ENCODE results near the gene ARHGAP30.

ARHGAP30 gene

DNA sequence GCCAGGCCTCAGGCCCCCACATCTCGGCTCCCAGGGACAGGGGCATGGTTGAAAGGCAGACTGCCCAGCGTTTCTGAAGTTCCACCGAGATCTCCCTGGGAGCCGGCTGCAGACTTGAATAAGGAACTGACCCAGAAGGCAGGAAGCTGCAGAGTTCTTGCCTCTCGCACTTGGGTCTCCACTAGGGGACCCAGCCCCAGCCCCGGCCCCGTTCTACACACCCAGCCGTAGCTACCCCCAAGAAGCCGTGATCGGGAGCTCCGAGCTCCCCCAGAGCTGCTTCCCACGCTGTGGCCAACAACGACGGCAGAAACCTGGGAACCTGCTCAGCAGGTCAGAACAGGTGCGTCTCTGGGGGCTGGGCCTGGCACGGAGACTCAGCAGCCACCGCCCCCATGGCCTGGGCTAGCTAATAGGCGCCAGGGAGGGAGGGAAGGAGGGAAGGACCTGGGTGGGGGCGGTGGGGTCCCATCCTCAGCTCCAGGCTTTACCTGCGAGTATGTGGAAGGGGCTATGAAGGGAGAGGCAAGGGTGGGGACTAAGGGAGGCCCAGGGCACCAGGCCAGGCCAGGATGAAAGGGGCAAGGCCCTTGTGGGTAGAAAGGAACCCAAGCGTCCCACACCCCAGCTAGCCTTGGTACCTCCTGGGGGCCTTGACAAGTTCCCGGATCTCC is 19.7 kb upstream of the ARHGAP30 start, which contains the start of gene NECTIN4:
NECTIN4 (minus strand) TSS at position 308 of the 674 bp plus-strand sequence; CDS start at position 46, 262 bp downstream.
- no peak for DNase-seq

- DNase-seq: peak; percentile 75
Measured at GRCh38 chr1:161088587-161089110, 19.0 kb upstream of the ARHGAP30 start.

GRCh38 chr1:161086457-161086856 is 16.8 kb upstream of the ARHGAP30 start:
- DNase-seq: no peak

DNA sequence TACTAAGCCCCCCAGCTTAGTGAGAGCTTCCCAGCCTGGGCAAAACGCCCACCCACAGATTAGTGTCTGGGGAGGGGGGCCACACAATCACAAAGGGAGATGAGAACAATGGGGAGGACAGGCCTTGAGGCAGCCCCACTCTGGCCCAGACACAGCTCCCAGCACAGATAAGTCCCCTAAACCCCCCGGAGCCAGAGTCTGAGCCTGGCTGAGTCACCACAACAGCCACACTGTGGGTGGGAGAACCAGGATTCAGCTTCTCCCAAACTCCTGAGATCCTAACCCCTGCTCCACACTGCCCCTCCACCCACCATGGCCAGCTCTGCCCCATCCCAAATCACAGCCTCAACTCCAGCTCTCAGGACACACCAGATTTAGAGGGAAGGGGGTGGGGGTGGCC is 15.5 kb upstream of the ARHGAP30 start:
- no peak for DNase-seq

DNA sequence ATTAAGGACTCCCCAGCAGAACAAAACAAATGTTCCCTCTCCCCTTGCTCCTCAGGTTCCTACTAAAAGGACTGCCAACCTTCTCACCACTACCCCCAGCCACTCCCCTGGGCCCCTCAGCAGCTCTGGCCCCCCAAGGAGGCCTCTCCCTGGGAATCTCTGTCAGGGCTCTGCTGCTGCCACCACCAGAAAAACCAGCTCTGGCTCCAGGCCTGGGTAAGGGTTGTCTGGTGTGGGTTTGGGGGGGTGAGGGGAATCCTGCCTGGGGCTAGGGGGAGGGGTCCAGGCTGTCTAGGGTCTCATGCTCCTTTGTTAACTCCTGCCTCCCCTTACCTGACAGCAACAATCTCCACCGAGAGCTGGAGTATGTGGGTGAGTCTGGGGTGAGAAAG is 14.9 kb upstream of the ARHGAP30 start:
- DNase-seq: no peak

DNA sequence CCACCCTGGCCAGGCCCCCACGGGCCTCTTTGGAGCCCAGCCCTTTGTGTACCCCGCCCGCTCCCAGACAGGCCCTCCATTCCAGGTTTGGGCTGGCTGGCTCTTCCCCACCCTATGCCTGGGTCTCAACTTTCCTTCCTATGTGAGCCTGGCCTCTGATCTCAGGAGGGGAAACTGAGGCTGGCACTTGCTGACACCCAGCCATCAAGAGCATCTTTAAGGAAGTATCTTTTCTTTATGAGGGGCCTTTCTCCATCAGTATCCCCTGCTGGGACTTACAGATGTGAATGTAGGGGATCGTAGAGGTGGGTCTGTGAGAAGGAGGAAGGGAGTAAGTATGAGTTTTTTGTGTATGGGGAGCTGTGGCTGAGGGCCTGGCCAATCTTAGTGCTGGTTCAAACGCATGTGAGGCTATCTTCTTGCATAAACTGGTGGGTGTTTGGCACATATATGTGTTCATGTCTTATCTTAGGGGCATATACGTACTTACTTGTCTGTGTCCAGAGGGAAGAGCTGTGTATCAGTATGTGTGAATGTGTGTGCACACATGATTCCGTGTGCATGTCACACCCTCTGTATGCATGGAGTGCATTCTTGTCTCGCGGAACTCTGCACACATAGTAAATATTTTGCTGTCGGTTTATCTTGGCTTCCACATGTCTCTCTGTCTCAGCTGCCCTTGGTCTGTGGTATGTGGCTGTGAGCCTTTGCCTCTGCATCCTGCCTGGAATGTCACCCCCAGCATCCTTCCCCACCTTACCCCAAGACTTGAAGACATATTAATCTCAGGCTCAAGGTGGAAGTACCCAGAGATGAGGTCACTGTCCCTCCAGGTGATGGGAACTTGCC is 14.3 kb upstream of the ARHGAP30 start:
- DNase-seq: peak; percentile 4

- peak; percentile 95 for DNase-seq
Measured at GRCh38 chr1:161082996-161083747, 13.5 kb upstream of the ARHGAP30 start.

GRCh38 chr1:161082483-161082882 is 12.8 kb upstream of the ARHGAP30 start:
- DNase-seq: no peak

DNA sequence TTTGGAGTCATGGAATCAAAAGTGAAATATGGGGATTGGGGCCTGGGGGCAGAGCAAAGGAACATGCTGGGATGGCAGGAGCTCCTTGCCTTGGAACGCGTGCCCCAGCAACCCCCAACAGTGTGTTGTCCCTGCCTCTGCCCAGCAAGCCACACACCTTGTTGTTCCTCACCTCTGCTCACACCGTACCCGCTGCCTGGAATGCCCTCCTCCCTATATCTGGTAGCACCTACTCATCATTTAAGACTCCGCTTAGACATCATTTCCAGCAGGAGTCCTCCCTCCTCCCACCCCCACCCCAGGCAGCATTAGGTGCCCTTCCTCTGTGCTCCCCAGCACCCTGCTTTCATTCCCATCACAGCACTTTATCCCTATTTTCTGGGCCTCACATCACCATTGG is 11.8 kb upstream of the ARHGAP30 start:
- DNase-seq: no peak

GRCh38 chr1:161080441-161081405 is 11.0 kb upstream of the ARHGAP30 start:
- DNase-seq: peak; percentile 44

- no peak for DNase-seq
Measured at GRCh38 chr1:161079436-161080110, 9.9 kb upstream of the ARHGAP30 start.

DNA sequence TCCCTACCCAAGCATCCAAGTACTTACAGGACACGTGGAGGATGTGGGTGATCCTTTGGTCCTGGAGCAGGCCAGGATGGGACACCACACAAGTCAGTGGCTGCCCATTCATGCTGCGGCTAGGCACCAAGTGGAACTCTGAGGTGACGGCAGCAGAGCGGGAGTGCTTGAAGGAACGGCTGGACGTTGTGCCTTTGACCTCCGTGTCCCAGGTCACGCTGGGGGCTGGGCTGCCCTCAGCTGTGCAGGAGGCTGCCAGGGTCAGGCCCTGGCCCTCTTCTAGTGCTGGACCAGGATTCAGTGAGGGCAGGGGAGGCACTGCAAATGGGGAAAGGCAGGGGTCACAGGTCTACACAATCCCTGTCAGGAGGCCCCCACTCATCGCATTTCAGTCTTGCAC is 7.7 kb upstream of the ARHGAP30 start:
- no peak for DNase-seq

- DNase-seq: no peak
Measured at GRCh38 chr1:161076410-161076809, 6.7 kb upstream of the ARHGAP30 start.

- no peak for DNase-seq
Measured at GRCh38 chr1:161074676-161075368, 5.1 kb upstream of the ARHGAP30 start.

DNA sequence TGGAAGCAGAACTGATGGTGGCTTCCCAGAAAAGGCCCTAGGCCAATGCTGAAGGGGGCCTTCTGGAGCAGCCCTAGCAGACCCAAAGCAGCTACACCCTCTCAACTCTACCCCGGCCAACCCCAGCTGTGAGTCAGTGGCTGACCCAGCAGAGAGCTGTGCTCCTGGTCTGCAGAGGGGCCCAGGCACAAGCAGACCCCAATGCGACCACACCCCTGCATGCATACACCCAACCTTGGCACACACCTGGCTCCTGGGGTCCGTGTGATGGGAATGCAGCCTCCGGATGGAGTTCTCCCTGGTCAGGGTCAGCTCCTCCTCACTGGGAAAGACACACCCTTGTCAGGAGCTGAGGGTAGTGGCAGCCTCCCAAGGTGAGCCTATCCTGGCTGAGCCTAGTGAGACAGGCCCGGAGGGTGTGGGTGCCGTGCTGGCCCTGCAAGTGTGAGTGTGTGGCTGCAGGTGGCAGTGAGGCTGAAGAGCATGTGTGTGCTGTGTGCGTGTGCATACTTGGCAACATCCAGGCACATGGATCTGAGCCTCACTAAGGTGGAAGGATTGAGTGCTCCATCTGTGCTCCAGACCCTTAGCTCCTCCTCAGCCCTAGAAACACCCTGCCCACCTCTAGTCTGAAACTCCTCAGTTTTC is 3.9 kb upstream of the ARHGAP30 start:
- DNase-seq: no peak

DNA sequence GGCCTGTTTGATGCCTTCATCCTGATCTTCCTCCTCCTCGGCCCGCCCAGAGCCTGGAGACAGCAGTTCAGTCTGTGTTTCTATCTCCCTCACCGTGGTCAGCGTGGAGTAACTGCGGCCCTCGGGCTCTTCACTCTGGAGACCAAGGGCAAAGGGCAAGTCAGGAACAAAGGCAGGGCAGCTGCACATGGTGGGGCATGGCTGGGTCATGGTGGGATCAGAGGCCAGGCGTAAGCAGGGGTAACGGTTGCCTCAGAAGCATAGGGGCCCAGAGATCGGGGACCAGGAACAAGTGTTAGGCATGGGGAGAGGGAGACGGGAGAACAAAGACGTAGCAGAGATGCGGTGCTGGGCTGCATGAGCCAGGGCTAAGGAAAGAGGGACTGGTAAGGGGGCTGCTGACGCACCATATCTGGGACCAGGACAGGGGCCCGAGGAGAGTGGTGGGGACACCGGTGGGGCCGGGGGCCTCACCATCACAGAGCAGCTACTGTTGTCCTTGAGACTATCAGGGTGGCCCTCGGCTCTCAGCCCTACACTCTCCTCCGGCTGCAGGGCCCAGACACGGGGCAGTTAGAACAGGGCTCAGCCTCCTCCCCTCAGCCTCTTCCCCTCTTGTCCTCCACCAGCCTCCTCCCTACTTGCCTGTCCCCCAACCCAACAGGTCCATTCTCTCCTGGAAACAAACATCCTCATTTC is 3.2 kb upstream of the ARHGAP30 start:
- DNase-seq: no peak

- peak; percentile 43 for DNase-seq
Measured at GRCh38 chr1:161071886-161072371, 2.2 kb upstream of the ARHGAP30 start.

GRCh38 chr1:161070761-161071160 is 1.1 kb upstream of the ARHGAP30 start:
- peak; percentile 15 for DNase-seq

- no peak for DNase-seq
Measured at GRCh38 chr1:161069241-161069640, 450 bp downstream of the ARHGAP30 start.
